OCI-LY3 (cell line): ENCODE data around the gene TCEA2.

Source experiments
- EZH2phosphoT487 ChIP-seq: fragments of 200-600 bp; shearing (Covaris generic); IDR thresholded peaks from 2 replicates; pipeline ENCODE4 v1.6.1; 2018; ENCODE audit warnings: antibody characterized with exemption, mixed run types, low read depth
- TF ChIP-seq, protein P1 (sequence below): fragments of 200-600, 300-600 bp; sonication (generic); IDR thresholded peaks from 2 replicates; pipeline ENCODE4 v1.5.1; 2014; ENCODE audit warnings: antibody characterized with exemption, low read length, low read depth

DNA sequence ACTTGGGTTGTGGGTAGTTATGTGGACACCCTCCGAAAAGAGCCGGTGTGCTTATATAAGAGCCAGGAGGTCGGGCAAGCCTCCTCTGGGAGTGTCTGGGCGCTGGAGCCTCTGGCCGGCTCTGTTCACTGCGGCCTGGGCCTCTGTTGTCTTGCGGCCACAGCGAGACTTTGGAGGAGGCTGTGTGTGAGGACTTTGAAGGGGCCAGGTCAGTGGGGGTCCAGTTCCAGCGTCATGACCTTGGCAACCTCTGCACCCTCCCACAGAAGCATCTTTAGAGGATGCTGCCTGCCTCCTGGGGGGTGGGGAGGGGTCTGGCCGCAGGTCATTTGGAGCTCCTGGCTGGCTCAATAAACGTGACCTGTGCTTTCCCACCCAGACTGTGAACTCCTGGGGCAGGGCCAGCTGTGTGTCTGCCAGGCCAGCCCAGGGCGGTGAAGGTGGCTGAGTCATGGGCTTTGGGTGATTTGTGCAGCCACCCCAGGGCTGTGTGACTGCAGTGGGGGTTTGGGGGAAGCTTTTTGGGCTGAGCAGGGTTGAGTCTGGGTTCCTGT lies 1.2 kb downstream of the TCEA2 start:
- TF ChIP-seq, protein P1, sequence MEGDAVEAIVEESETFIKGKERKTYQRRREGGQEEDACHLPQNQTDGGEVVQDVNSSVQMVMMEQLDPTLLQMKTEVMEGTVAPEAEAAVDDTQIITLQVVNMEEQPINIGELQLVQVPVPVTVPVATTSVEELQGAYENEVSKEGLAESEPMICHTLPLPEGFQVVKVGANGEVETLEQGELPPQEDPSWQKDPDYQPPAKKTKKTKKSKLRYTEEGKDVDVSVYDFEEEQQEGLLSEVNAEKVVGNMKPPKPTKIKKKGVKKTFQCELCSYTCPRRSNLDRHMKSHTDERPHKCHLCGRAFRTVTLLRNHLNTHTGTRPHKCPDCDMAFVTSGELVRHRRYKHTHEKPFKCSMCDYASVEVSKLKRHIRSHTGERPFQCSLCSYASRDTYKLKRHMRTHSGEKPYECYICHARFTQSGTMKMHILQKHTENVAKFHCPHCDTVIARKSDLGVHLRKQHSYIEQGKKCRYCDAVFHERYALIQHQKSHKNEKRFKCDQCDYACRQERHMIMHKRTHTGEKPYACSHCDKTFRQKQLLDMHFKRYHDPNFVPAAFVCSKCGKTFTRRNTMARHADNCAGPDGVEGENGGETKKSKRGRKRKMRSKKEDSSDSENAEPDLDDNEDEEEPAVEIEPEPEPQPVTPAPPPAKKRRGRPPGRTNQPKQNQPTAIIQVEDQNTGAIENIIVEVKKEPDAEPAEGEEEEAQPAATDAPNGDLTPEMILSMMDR = no peak
- no peak for TF ChIP-seq EZH2phosphoT487
